Measurements from ENCODE around the gene SRRM4.

- TF ChIP-seq EZH2 (IDR thresholded peaks at IDR 0.05; ENCODE audit: low read depth) (no peak), CTCF (conservative IDR thresholded peaks at IDR 0.05) (no peak)
These were observed 87.9 kb downstream of the SRRM4 start for GRCh38 chr12:119069147-119069642.

Measured in PC-9 (cell line).